Activated CD4-positive, alpha-beta T cell treated with anti-CD3 and anti-CD28 coated beads, Interleukin-2, amount 50 U/mL, for 48 hours (primary cell): ENCODE measurements around the gene TSPYL6.
"Not testable (repeated sequence)": the region's sequence is repeated elsewhere in the genome, so short reads cannot be mapped to it uniquely, and the experiment has no call there.

Source experiments
- DNase-seq, 2 experiments: peaks; one replicate each; pipeline ENCODE4 v3.0.0-alpha.2; 2020

The TSPYL6 gene

GRCh38 chr2:54256091-54256694 is at the start of gene TSPYL6:
Gene TSPYL6 (minus strand): TSS chr2:54256229. CDS start chr2:54256151, 78 bp downstream.
- DNase-seq = no peak

GRCh38 chr2:54303631-54304030 is 47.6 kb upstream of the TSPYL6 start:
- no peak for DNase-seq

- DNase-seq = no peak
These were observed 42.5 kb upstream of the TSPYL6 start for GRCh38 chr2:54298514-54298913.

- DNase-seq = no peak
These were observed 39.9 kb upstream of the TSPYL6 start for GRCh38 chr2:54295911-54296310.

- DNase-seq = not testable (repeated sequence)
These were observed 38.6 kb upstream of the TSPYL6 start for GRCh38 chr2:54294665-54295064.

GRCh38 chr2:54290356-54291025 is 34.5 kb upstream of the TSPYL6 start:
- no peak for DNase-seq

GRCh38 chr2:54289917-54290316 is 33.9 kb upstream of the TSPYL6 start:
- no peak for DNase-seq

GRCh38 chr2:54287532-54287931 is 31.5 kb upstream of the TSPYL6 start:
- DNase-seq = no peak

- DNase-seq = no peak
These were observed 29.4 kb upstream of the TSPYL6 start for GRCh38 chr2:54285451-54285850.

GRCh38 chr2:54284826-54285225 is 28.8 kb upstream of the TSPYL6 start:
- DNase-seq = no peak

GRCh38 chr2:54279385-54279784 is 23.4 kb upstream of the TSPYL6 start:
- DNase-seq = no peak

- no peak for DNase-seq
These were observed 19.5 kb upstream of the TSPYL6 start for GRCh38 chr2:54275541-54275940.

GRCh38 chr2:54274781-54275242 is 18.8 kb upstream of the TSPYL6 start:
- DNase-seq = no peak

GRCh38 chr2:54271843-54272627 is 16.0 kb upstream of the TSPYL6 start:
- no peak for DNase-seq

- DNase-seq = no peak
These were observed 15.2 kb upstream of the TSPYL6 start for GRCh38 chr2:54271189-54271588.

- DNase-seq = no peak
These were observed 11.5 kb upstream of the TSPYL6 start for GRCh38 chr2:54267577-54267976.

- DNase-seq = not testable (repeated sequence)
These were observed 9.1 kb upstream of the TSPYL6 start for GRCh38 chr2:54265081-54265480.

- no peak for DNase-seq
These were observed 6.2 kb upstream of the TSPYL6 start for GRCh38 chr2:54262015-54262765.

- DNase-seq = no peak
These were observed 5.5 kb upstream of the TSPYL6 start for GRCh38 chr2:54261537-54261936.

GRCh38 chr2:54260241-54260595 is 4.2 kb upstream of the TSPYL6 start:
- DNase-seq = no peak

GRCh38 chr2:54259413-54260240 is 3.6 kb upstream of the TSPYL6 start:
- no peak for DNase-seq

- DNase-seq = no peak
These were observed 2.1 kb upstream of the TSPYL6 start for GRCh38 chr2:54258166-54258565.
